HepG2 (cell line): Measurements from ENCODE around the gene MYADML2. TPM values are rescaled to one million over a fixed set of nuclear protein-coding genes. Genes with fewer than 3 reads are reported as not detected.

Experiments used
- ASH2L ChIP-seq: fragments of 300-600, 200-600 bp; sonication (generic); IDR thresholded peaks from 2 replicates; pipeline ENCODE4 v1.7.0; 2017; ENCODE audit warnings: low read depth, mild to moderate bottlenecking, moderate library complexity, mixed read lengths, low read length; ENCODE audit not compliant: insufficient read length
- ETV6 ChIP-seq: sonication (generic); formaldehyde crosslinking; conservative IDR thresholded peaks from 2 replicates; pipeline ENCODE4 v1.4.0; 2020; ENCODE audit warnings: missing genetic modification reagents
- GATAD1 ChIP-seq: IDR thresholded peaks from 2 replicates; pipeline ENCODE4 v1.6.1; 2016; ENCODE audit warnings: missing genetic modification reagents, missing compliant biosample characterization
- HOXD1 ChIP-seq: sonication (generic); formaldehyde crosslinking; IDR thresholded peaks from 2 replicates; pipeline ENCODE4 v1.5.0; 2020; ENCODE audit warnings: missing genetic modification reagents
- IRF1 ChIP-seq: sonication (generic); formaldehyde crosslinking; IDR thresholded peaks from 2 replicates; pipeline ENCODE4 v1.4.0; 2020; ENCODE audit warnings: low read depth, mild to moderate bottlenecking, missing genetic modification reagents
- KLF12 ChIP-seq: sonication (generic); formaldehyde crosslinking; IDR thresholded peaks from 2 replicates; pipeline ENCODE4 v1.4.0; 2020; ENCODE audit warnings: missing genetic modification reagents, borderline replicate concordance
- LRRFIP1 ChIP-seq: sonication (generic); formaldehyde crosslinking; conservative IDR thresholded peaks from 2 replicates; pipeline ENCODE4 v1.4.0; 2020; ENCODE audit warnings: missing genetic modification reagents
- MATR3 ChIP-seq: sonication (generic); formaldehyde crosslinking; IDR thresholded peaks from 2 replicates; pipeline ENCODE4 v1.4.0; 2020; ENCODE audit warnings: missing genetic modification reagents
- MXI1 ChIP-seq: IDR thresholded peaks from 3 replicates; pipeline ENCODE4 v1.6.1; 2012; ENCODE audit warnings: low read depth, low read length, inconsistent platforms, borderline replicate concordance
- ZBTB37 ChIP-seq: sonication (generic); formaldehyde crosslinking; IDR thresholded peaks from 2 replicates; pipeline ENCODE4 v1.4.0; 2020; ENCODE audit warnings: mild to moderate bottlenecking, missing genetic modification reagents
- ZFP36L2 ChIP-seq: sonication (generic); formaldehyde crosslinking; IDR thresholded peaks from 2 replicates; pipeline ENCODE4 v1.4.0; 2020; ENCODE audit warnings: missing genetic modification reagents
- ZFYVE20 ChIP-seq: sonication (generic); formaldehyde crosslinking; IDR thresholded peaks from 2 replicates; pipeline ENCODE4 v1.8.0; 2023; ENCODE audit warnings: low read depth, mild to moderate bottlenecking, moderate library complexity, missing genetic modification reagents, borderline replicate concordance
- ZNF276 ChIP-seq: sonication (generic); formaldehyde crosslinking; IDR thresholded peaks from 2 replicates; pipeline ENCODE4 v1.4.0; 2020; ENCODE audit warnings: mild to moderate bottlenecking, low read depth, missing genetic modification reagents
- ZNF343 ChIP-seq: sonication (generic); formaldehyde crosslinking; IDR thresholded peaks from 2 replicates; pipeline ENCODE4 v1.4.0; 2020; ENCODE audit warnings: mild to moderate bottlenecking, missing genetic modification reagents
- ZNF446 ChIP-seq: sonication (generic); formaldehyde crosslinking; IDR thresholded peaks from 2 replicates; pipeline ENCODE4 v1.5.0; 2020; ENCODE audit warnings: mild to moderate bottlenecking, missing genetic modification reagents
- ZNF501 ChIP-seq: sonication (generic); formaldehyde crosslinking; IDR thresholded peaks from 2 replicates; pipeline ENCODE4 v1.5.1; 2020; ENCODE audit warnings: mild to moderate bottlenecking, moderate library complexity, missing genetic modification reagents
- ZNF513 ChIP-seq: sonication (generic); formaldehyde crosslinking; conservative IDR thresholded peaks from 2 replicates; pipeline ENCODE4 v1.5.0; 2020; ENCODE audit warnings: missing genetic modification reagents
- ZNF607 ChIP-seq: sonication (generic); formaldehyde crosslinking; IDR thresholded peaks from 2 replicates; pipeline ENCODE4 v1.5.1; 2020; ENCODE audit warnings: missing genetic modification reagents, mild to moderate bottlenecking, borderline replicate concordance
- ZNF619 ChIP-seq: sonication (generic); formaldehyde crosslinking; IDR thresholded peaks from 2 replicates; pipeline ENCODE4 v1.4.0; 2020; ENCODE audit warnings: mild to moderate bottlenecking, missing genetic modification reagents
- ZNF720 ChIP-seq: sonication (generic); formaldehyde crosslinking; IDR thresholded peaks from 2 replicates; pipeline ENCODE4 v1.4.0; 2020; ENCODE audit warnings: missing genetic modification reagents
- ZNF883 ChIP-seq: sonication (generic); formaldehyde crosslinking; IDR thresholded peaks from 2 replicates; pipeline ENCODE4 v1.5.1; 2020; ENCODE audit warnings: mild to moderate bottlenecking, missing genetic modification reagents; ENCODE audit errors: not compliant biosample characterization
- ZSCAN21 ChIP-seq: sonication (generic); formaldehyde crosslinking; IDR thresholded peaks from 2 replicates; pipeline ENCODE4 v1.8.0; 2022; ENCODE audit warnings: mild to moderate bottlenecking, missing genetic modification reagents, moderate library complexity, borderline replicate concordance
- polyA plus RNA-seq, 8 experiments: library from polyadenylated mRNA; depleted of rRNA in 3 of 8; stranded (reverse) in 7 of 8; unstranded in 1 of 8; fragments of >200 nt; fragmentation: Illumina TruSeq in 4 of 8; extraction: Trizol in 4 of 8; gene quantifications; 2 replicates each; pipeline versions ENCODE4 v1.2.1 to v1.2.3, GENCODE V29; 2011 to 2016; ENCODE audit warnings: low read depth in 4 of 8, missing spikeins in 1 of 8, mixed read lengths in 1 of 8; ENCODE audit not compliant: insufficient read depth in 1 of 8
- total RNA-seq, 5 experiments: library from RNA; depleted of rRNA; stranded (reverse); fragments of >200 nt; fragmentation: Illumina TruSeq; extraction: Trizol; gene quantifications; 2 replicates each; pipeline ENCODE4 v1.2.3, GENCODE V29; 2016; ENCODE audit warnings: low read depth in 1 of 5

MYADML2 gene
- total and polyA plus RNA-seq, 2 of the 13 experiments (the other 11 are each of a cell fraction or from before 2014, with no cell fraction given) = not detected

GRCh38 chr17:81910840-81911276 lies 36.2 kb downstream of the MYADML2 start (continued):
- TF ChIP-seq MXI1 (no peak; the same call in 2 of the 3 replicates), ZNF619 (no peak), ZNF513 (CRISPR knock-in tag) (no peak), GATAD1 (CRISPR knock-in tag) (no peak), ZNF276 (CRISPR knock-in tag) (no peak), KLF12 (CRISPR knock-in tag) (0 out of 2 replicates have a peak, but pooled peaks have one; percentile 16), ZNF607 (CRISPR knock-in tag) (no peak), MATR3 (CRISPR knock-in tag) (no peak), ZNF720 (CRISPR knock-in tag) (no peak), LRRFIP1 (CRISPR knock-in tag) (no peak), ZNF343 (CRISPR knock-in tag) (peak; percentile 50; the same call in 1 of the 2 replicates), HOXD1 (CRISPR knock-in tag) (peak; percentile 3; the same call in 1 of the 2 replicates), IRF1 (CRISPR knock-in tag) (no peak), ZNF446 (CRISPR knock-in tag) (peak; percentile 48; the same call in 1 of the 2 replicates), ZNF883 (CRISPR knock-in tag) (peak; percentile 49), ZFYVE20 (no peak; the same call in 1 of the 2 replicates), ZNF501 (CRISPR knock-in tag) (no peak), ZFP36L2 (CRISPR knock-in tag) (0 out of 2 replicates have a peak, but pooled peaks have one; percentile 5), ZBTB37 (CRISPR knock-in tag) (0 out of 2 replicates have a peak, but pooled peaks have one; percentile 4), ASH2L (peak; percentile 14), ETV6 (CRISPR knock-in tag) (0 out of 2 replicates have a peak, but pooled peaks have one; percentile 37), ZSCAN21 (CRISPR knock-in tag) (peak; percentile 78; the same call in 1 of the 2 replicates)
